Keratinocyte (primary cell): ENCODE data around the gene RXRA. TPM values are rescaled to one million over a fixed set of nuclear protein-coding genes. Genes with fewer than 3 reads are reported as not detected.
"Not testable (repeated sequence)": the region's sequence is repeated elsewhere in the genome, so short reads cannot be mapped to it uniquely, and the experiment has no call there.

ENCODE experiments used
- DNase-seq: peaks from one replicate; pipeline ENCODE4 v3.0.0-alpha.2; 2011; ENCODE audit warnings: low read depth, missing footprints, low spot score
- FAIRE-seq: peaks from 2 replicates; lab custom pipeline; 2011; peaks lifted over from hg19 to GRCh38; lab: Jason Lieb, UNC
- H2AFZ ChIP-seq: 2 replicates; pipeline ENCODE4 v1.6.0; 2012; ENCODE audit warnings: low read length, control low read depth, inconsistent platforms; ENCODE audit not compliant: control insufficient read depth
- H3K27ac ChIP-seq: 2 replicates; pipeline ENCODE4 v1.5.1; 2011; ENCODE audit warnings: low read length; ENCODE audit not compliant: control insufficient read depth, insufficient read depth
- H3K27me3 ChIP-seq: 3 replicates; pipeline ENCODE4 v1.6.0; 2011; ENCODE audit warnings: low read length; ENCODE audit not compliant: control insufficient read depth, insufficient read depth; ENCODE audit errors: extremely low read depth
- H3K36me3 ChIP-seq, 2 experiments: 2 replicates in 1 of 2; 3 replicates in 1 of 2; pipeline ENCODE4 v1.5.1; 2011; ENCODE audit warnings: low read length in 2 of 2, mild to moderate bottlenecking in 1 of 2; ENCODE audit not compliant: control insufficient read depth in 2 of 2, insufficient read depth in 2 of 2; ENCODE audit errors: extremely low read depth in 1 of 2
- H3K4me1 ChIP-seq: 3 replicates; pipeline ENCODE4 v1.5.1; 2011; ENCODE audit warnings: low read length; ENCODE audit not compliant: control insufficient read depth, insufficient read depth; ENCODE audit errors: extremely low read depth
- H3K4me2 ChIP-seq: 3 replicates; pipeline ENCODE4 v1.6.0; 2011; ENCODE audit warnings: low read depth, low read length; ENCODE audit not compliant: control insufficient read depth, insufficient read depth; ENCODE audit errors: extremely low read depth
- H3K4me3 ChIP-seq, 3 experiments: fragments of 200-600 bp in 1 of 3; sonication (generic) in 1 of 3; 2 replicates in 2 of 3; 3 replicates in 1 of 3; pipeline ENCODE4 v1.5.1; 2011 to 2016; ENCODE audit warnings: low read length in 3 of 3, mild to moderate bottlenecking in 3 of 3, control low read depth in 2 of 3, inconsistent platforms in 1 of 3, low read depth in 1 of 3, mixed read lengths in 1 of 3, mixed run types in 1 of 3, moderate library complexity in 1 of 3; ENCODE audit not compliant: control insufficient read depth in 2 of 3, insufficient read depth in 2 of 3; ENCODE audit errors: extremely low read depth in 1 of 3
- H3K79me2 ChIP-seq: 2 replicates; pipeline ENCODE4 v1.6.0; 2012; ENCODE audit warnings: low read length; ENCODE audit not compliant: control insufficient read depth, insufficient read depth
- H3K9ac ChIP-seq: 3 replicates; pipeline ENCODE4 v1.6.0; 2011; ENCODE audit warnings: low read length; ENCODE audit not compliant: control insufficient read depth, insufficient read depth; ENCODE audit errors: extremely low read depth
- H3K9me1 ChIP-seq: 3 replicates; pipeline ENCODE4 v1.6.0; 2011; ENCODE audit warnings: low read length; ENCODE audit not compliant: control insufficient read depth, insufficient read depth; ENCODE audit errors: extremely low read depth
- H3K9me3 ChIP-seq: 2 replicates; pipeline ENCODE4 v1.5.1; 2012; ENCODE audit warnings: low read depth, low read length; ENCODE audit not compliant: control insufficient read depth
- H4K20me1 ChIP-seq: 3 replicates; pipeline ENCODE4 v1.6.0; 2011; ENCODE audit warnings: low read length; ENCODE audit not compliant: control insufficient read depth, insufficient read depth; ENCODE audit errors: extremely low read depth
- EZH2 ChIP-seq: IDR thresholded peaks from one replicate; pipeline ENCODE4 v1.6.1; 2012; ENCODE audit warnings: inconsistent platforms, mild to moderate bottlenecking, low read length, moderate library complexity
- dilution Hi-C: fragments of 300-500 bp; cut with MboI; formaldehyde crosslinking; loops from one replicate; pipeline ENCODE4 v1.7.0; 2020; ENCODE audit warnings: low sequenced_read_pairs; ENCODE audit not compliant: extremely low pct_ligation_motif_present
- polyA plus RNA-seq, 5 experiments: library from polyadenylated mRNA; depleted of rRNA in 3 of 5; stranded (reverse) in 3 of 5; stranded (forward) in 1 of 5; unstranded in 1 of 5; fragments of >200 nt; gene quantifications; 1 replicate in 1 of 5; 2 replicates in 3 of 5; 3 replicates in 1 of 5; pipeline versions ENCODE4 v1.2.1 to v1.2.3, GENCODE V29; 2011 to 2012; ENCODE audit warnings: missing spikeins in 2 of 5, low read depth in 1 of 5, low replicate concordance in 1 of 5
- TF ChIP-seq, protein P1 (sequence below), 3 experiments: IDR thresholded peaks in 1 of 3; conservative IDR thresholded peaks in 1 of 3; optimal IDR thresholded peaks in 1 of 3; 2 replicates in 2 of 3; 3 replicates in 1 of 3; pipeline versions ENCODE3 to v1.5.1; 2011; ENCODE audit warnings: low read length in 3 of 3, mild to moderate bottlenecking in 3 of 3, moderate library complexity in 2 of 3, control low read depth in 1 of 3, inconsistent platforms in 1 of 3; ENCODE audit not compliant: insufficient read depth in 2 of 3; ENCODE audit errors: extremely low read depth in 1 of 3

The RXRA gene
- polyA plus RNA-seq, 1 donor (not counting 4 experiments of a cell fraction or from before 2014, with no cell fraction given) = 9.7 TPM

GRCh38 chr9:134306636-134307600 lies 19.3 kb upstream of the RXRA start:
- DNase-seq (no peak), FAIRE-seq (no peak)
- no peaks in the 10 kb centered on the region for H3K36me3 ChIP-seq
- H3K79me2 ChIP-seq = no peaks in the 10 kb centered on the region
- H2AFZ ChIP-seq = no peak overlapping the region
- no peak overlapping the region for H3K9ac ChIP-seq
- no peaks in the 10 kb centered on the region for H3K9me1 ChIP-seq
- H3K4me3 ChIP-seq = no peak overlapping the region
- H3K4me2 ChIP-seq = no peak overlapping the region
- no peaks in the 10 kb centered on the region for H3K4me1 ChIP-seq
- H3K9me3 ChIP-seq = peaks cover 2% of the 10 kb centered on the region
- no peak overlapping the region for H3K27ac ChIP-seq
- dilution Hi-C loops = no loop called here
- TF ChIP-seq, protein P1, sequence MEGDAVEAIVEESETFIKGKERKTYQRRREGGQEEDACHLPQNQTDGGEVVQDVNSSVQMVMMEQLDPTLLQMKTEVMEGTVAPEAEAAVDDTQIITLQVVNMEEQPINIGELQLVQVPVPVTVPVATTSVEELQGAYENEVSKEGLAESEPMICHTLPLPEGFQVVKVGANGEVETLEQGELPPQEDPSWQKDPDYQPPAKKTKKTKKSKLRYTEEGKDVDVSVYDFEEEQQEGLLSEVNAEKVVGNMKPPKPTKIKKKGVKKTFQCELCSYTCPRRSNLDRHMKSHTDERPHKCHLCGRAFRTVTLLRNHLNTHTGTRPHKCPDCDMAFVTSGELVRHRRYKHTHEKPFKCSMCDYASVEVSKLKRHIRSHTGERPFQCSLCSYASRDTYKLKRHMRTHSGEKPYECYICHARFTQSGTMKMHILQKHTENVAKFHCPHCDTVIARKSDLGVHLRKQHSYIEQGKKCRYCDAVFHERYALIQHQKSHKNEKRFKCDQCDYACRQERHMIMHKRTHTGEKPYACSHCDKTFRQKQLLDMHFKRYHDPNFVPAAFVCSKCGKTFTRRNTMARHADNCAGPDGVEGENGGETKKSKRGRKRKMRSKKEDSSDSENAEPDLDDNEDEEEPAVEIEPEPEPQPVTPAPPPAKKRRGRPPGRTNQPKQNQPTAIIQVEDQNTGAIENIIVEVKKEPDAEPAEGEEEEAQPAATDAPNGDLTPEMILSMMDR (optimal IDR thresholded peaks at IDR 0.05 in 1 of 3, IDR thresholded peaks at IDR 0.05 in 1 of 3, conservative IDR thresholded peaks at IDR 0.05 in 1 of 3; ENCODE audit: extremely low read depth in 1 of 3, insufficient read depth in 2 of 3, low read length in 3 of 3) = no peak
- no peak for TF ChIP-seq EZH2
- no peaks in the 10 kb centered on the region for H4K20me1 ChIP-seq
- no peaks in the 10 kb centered on the region for H3K27me3 ChIP-seq

DNA sequence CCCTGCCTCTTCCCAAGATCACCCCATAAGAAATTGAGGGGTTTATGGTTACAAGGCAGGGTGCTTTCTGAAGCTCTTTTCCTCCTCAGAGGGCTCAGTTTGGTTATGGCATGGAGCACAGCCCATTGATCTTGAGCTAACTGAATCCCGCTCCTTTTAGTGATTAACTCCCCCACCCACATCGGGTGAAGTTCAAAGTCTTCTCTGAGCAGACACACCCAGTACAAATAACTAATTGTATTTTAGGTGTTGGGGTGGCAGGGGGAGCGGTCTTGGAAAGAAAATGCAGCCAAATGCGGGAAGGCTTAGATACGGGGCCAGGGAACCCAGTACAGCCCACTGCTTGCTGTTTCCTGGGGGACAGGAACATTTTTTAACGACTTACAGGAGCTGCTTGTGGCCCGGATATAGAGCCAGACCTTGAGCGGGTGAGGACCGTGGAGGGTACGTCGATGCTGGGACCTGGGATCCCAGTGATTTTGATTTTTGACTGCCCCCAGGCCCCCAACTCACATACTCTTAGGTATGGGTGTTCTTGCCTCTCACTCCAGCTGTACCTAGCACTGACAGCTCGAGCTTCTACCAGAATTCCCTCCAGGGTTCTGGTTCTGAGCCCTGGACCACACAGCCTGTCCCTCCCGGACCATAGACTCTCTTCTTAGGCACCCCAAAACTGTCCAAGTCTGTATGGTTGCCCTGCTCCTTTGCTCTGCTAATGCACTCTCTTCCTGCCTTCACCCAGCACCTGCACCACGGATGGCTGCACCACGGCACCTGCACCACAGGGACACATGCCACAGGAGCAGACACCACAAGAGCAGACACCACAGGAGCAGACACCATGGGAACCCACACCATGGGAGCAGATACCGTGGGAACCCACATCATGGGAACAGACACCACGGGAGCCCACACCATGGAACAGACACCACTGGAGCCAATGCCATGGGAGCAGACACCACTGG lies 18.3 kb upstream of the RXRA start:
- TF ChIP-seq EZH2 = no peak
- TF ChIP-seq, protein P1 (optimal IDR thresholded peaks at IDR 0.05 in 1 of 3, IDR thresholded peaks at IDR 0.05 in 1 of 3, conservative IDR thresholded peaks at IDR 0.05 in 1 of 3; ENCODE audit: extremely low read depth in 1 of 3, insufficient read depth in 2 of 3, low read length in 3 of 3) = no peak
- Histone ChIP-seq H3K9ac (no peak overlapping the region), H3K4me3 (no peak overlapping the region), H3K36me3 (no peaks in the 10 kb centered on the region), H3K9me3 (peaks cover 2% of the 10 kb centered on the region), H3K9me1 (no peaks in the 10 kb centered on the region), H3K4me2 (no peak overlapping the region), H3K27me3 (no peaks in the 10 kb centered on the region), H4K20me1 (no peaks in the 10 kb centered on the region), H3K4me1 (no peaks in the 10 kb centered on the region), H3K27ac (no peak overlapping the region), H2AFZ (no peak overlapping the region), H3K79me2 (no peaks in the 10 kb centered on the region)
- no peak for FAIRE-seq
- DNase-seq = no peak
- dilution Hi-C loops = no loop called here

DNA sequence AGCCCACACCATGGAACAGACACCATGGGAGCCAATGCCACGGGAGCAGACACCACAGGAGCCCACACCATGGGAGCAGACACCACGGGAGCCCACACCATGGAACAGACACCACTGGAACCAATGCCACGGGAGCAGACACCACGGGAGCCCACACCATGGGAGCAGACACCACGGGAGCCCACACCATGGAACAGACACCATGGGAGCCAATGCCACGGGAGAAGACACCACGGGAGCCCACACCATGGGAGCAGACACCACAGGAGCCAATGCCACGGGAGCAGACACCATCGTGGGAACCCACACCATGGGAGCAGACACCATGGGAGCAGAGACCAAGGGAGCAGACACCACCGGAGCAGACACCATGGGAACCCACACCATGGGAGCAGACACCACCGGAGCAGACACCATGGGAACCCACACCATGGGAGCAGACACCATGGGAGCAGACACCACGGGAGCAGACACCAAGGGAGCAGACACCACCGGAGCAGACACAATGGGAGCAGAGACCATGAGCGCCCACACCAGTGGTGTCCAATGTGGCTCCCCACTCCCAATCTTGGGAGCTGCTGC lies 17.5 kb upstream of the RXRA start:
- H3K9me3 ChIP-seq, dilution Hi-C loops, FAIRE-seq, DNase-seq, H3K79me2 ChIP-seq, H3K4me2 ChIP-seq, H3K4me1 ChIP-seq, H3K27ac ChIP-seq, H4K20me1 ChIP-seq, H3K27me3 ChIP-seq, H3K36me3 ChIP-seq, H2AFZ ChIP-seq, H3K9me1 ChIP-seq, H3K4me3 ChIP-seq, H3K9ac ChIP-seq: not testable (repeated sequence)
